RPMI8226 (cell line): Measurements from ENCODE around the gene C6orf89.

Source experiments
- DNase-seq: peaks from one replicate; pipeline ENCODE4 v3.0.0-alpha.2; 2015

C6orf89 gene

GRCh38 chr6:36885461-36886401 lies at the start of gene C6orf89:
Gene C6orf89, plus strand, starts transcription at chr6:36885952. Its CDS starts 13,493 bp downstream, at chr6:36899445.
- DNase-seq = peak; percentile 99

DNA sequence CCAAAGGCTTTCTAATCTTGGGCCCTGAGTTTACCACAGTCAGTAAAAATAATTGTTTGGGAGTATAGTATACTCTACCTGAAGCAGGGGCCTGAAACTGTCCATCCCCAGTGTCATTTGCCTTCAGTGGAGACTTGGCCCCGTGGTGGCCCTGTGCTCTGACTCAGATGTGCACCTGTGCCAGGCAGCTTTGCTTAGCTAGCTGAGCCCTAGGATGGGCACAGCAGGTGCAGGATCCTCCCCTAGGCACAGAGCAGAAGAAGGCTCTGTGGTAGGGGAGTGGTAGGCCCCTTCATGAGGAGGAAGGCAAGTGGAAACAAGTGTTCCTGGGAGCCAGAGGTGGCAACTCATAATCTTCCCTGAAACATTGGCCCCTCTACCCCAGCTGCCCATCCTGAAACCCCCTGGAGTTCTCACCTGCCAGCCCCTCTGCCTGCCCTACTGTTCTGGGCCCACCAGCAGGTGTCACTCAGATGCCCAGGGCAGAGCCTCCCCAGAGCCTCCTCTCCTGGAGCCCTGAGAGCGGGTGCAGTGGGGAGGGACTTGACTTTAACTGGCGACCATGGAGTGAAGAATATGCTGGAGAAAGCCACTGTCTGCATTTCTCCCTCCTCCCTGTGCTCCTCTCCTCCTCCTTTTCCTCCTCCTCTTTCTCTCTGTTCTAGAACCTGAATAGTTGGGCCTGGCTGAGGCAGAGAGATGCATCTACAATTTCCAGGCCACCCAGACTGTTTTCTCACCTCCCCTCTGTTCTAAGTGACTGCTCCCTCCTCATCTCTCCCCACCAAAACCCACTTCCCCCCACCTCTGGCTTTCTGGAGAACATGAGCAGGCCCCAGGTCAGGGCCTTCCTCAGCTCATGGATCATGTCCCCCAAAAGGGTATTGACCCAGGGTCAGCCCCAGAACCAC lies 49.4 kb upstream of the C6orf89 start:
- DNase-seq = peak; percentile 81

- DNase-seq = no peak
These were observed 48.8 kb upstream of the C6orf89 start for GRCh38 chr6:36837022-36837339.

GRCh38 chr6:36837686-36838085 lies 48.1 kb upstream of the C6orf89 start:
- no peak for DNase-seq

GRCh38 chr6:36838896-36839748 lies 46.6 kb upstream of the C6orf89 start, which contains the start of gene CPNE5:
Gene CPNE5, minus strand, starts transcription at chr6:36839444. Its CDS starts 67 bp downstream, at chr6:36839377.
- DNase-seq = no peak

DNA sequence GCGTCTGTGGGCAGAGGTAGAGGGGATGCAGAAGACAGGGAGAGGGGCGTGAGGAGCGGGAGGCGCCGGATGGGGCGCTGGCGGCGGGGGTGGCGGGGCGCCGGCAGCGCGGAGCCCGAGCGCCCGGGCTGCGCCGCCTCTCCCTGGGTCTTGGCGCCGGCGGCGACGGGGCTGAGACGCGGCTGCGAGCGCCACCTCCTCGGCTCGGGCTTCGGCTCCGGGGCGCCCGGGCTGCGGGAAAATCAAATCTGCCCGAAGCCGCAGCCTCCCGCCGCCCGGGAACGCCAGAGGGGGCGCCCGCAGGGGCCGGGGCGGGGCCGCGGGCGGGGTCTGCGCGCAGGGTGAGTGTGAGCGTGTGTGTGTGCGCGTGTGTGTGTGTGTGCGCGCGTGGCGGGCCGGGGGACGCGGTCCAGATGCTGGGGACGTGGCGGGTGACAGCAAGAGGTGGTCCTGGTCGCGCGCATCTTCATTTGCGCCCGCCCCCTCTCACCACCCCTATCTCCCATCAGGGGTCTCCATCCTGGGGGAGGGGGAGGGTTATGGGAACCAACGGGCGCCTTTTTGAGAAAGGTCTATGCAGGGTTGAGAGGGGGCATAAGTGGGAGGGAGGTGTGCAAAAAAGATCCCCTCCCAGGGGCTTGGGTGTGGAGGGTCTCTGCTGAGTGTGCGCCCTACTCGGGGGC lies 45.9 kb upstream of the C6orf89 start:
- peak; percentile 61 for DNase-seq

- DNase-seq = no peak
These were observed 45.0 kb upstream of the C6orf89 start for GRCh38 chr6:36840432-36841403.

GRCh38 chr6:36841756-36842155 lies 44.0 kb upstream of the C6orf89 start:
- no peak for DNase-seq

GRCh38 chr6:36843170-36843569 lies 42.6 kb upstream of the C6orf89 start:
- DNase-seq = no peak

- peak; percentile 27 for DNase-seq
These were observed 41.3 kb upstream of the C6orf89 start for GRCh38 chr6:36844232-36845170.

DNA sequence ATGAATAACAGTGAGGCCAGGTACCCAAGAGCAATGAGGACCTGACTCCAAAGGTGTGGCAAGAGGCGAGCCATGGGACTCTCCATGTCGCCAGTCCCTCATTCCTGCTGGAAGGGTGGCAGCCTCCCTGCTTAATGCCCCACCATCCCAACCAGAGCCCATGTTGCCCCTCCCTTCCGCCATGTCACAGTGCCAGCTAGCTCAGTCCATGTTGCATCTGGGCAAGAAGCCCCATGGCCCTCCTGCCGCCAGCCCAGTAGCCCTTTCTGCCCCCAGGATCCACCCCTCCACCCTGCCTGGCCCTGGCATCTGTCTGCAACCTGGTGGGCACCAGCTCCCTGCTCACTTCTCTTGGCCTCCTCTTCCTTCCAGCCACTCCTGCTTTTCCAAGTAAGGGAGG lies 40.5 kb upstream of the C6orf89 start:
- DNase-seq = no peak

- DNase-seq = no peak
These were observed 38.6 kb upstream of the C6orf89 start for GRCh38 chr6:36847152-36847551.

DNA sequence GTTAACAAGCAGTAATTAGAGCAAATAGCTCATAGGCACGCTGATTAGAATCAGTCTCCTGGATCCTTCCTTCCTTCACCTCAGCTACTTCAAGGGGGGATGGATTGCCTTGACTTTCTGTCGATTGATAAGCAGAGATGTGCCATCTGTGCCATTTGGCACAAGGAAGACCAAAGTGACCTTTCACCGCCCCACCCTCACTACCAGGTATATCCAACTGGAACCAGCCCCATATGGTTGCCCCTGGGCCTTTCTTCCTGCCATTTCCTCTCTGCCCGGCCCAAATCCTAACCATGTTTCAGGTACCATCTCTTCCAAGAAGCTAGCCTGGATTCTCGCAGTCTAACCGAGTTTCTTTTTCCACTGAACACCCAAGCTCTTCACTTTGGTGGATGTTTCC lies 37.8 kb upstream of the C6orf89 start:
- DNase-seq = no peak

DNA sequence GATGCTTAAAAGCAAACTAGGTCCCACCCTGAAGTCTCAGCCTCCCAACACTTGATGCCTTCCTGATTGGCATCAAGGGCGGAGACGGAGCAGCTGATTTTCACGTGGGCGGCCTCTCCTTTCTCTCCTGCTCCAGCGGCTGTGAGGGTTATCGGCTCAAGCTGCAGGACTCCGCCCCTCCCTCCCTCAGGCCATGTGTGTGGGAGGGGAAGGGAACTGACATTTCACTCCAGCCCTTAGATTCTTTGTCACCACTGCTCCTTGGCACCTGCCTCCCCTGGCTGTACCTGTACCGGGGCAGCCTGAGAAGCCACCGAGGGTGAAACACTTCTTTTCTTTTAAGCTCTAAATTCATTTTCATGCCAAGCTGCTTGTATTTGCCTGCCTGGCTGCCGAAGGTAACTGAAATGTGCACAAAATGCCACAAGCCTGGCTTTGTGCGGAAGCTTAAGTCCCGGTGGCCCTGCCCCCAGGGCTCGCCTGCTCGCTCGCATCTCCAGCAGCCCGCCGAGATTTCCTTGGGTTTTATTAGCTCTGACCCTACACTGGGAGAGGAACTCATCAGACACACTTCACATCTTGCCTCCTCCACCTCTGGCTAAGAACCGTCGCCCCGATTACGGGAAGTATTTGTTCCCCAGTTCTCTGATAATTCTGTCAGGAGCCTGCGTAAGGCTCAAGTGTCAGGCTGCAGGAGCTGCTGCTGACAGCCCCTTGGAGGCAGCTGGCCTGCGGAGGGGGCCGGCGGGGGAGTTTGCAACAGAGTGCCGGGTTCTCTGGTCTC lies 36.9 kb upstream of the C6orf89 start:
- DNase-seq = no peak

DNA sequence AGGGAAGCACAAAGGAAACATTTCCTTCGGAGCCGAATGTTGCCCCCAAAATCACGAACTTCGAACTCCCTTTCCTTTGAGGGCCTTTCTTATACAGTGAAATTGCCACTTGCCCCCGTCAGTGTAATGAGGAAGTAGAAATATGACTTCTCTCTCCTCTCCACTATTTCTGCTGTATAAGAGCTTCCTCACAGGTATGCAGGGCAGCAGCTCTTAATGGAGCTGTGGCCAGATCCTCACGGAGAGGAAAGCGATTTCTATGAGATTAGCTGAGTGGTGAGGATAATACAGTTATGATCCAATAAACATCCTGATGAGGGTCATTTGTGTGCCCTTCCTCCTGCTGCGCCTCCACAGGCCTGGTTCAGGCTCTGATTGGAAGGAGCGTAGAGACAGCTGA lies 35.7 kb upstream of the C6orf89 start:
- no peak for DNase-seq

DNA sequence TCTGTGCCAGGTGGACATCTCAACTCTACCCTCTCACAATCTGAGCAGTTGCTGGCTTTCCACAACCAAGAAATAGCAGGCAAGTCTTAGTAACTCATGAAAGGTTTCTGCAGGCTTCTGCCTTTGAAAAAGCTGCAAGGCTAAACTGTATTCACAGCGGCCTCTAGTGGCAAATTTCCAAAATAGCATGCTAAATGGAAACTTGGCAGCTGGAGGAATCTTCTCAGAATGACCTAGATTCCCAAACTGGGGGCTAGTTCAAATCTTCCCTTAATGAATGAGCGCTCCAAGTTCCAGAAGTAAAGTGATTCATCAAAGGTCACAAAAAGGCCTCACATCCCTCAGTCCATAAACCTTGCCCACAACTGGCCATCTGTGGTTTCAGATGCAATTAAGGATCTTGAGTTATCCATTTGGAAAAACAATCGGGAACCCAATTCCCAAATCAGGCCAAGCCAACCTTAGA lies 34.6 kb upstream of the C6orf89 start:
- peak; percentile 69 for DNase-seq

- no peak for DNase-seq
These were observed 34.1 kb upstream of the C6orf89 start for GRCh38 chr6:36851626-36852025.

DNA sequence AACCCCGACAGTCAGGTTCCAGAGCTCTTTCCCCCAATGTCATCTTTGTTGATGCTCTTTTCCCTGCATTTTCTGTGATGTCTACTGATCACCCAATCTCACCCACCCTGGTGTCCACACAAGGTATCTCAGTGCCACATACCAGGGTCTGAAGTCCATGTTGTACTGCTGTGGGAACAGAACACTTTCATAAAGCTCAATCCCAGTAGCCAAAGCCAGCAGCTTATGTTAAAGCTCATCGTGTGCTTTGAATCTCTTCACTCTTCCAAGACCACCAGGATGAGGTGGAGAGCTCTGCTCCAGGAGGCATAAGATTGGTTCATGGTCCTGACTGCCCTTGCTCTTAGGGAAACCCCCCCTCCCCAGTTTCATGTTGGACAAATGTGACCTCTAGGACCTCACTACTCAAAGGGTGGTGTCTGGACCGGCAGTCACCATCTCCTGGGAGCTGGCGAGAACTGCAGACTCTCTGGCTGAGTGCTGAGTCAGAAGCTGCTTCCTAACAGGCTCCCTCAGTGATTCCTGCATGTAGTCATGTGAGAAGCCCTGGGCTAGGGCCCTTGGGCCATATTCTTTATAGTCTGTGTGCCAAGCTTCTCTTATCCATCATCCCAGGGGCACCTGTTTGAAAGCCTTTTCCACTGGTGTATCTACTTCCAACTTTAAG lies 33.1 kb upstream of the C6orf89 start:
- DNase-seq = no peak
